Fibroblast of mammary gland (primary cell): ENCODE measurements around the gene ACKR2.

Experiments
- DNase-seq: peaks from one replicate; pipeline ENCODE4 v3.0.0-alpha.2; 2010; ENCODE audit warnings: low read depth
- H3K4me3 ChIP-seq: 2 replicates; pipeline ENCODE4 v1.5.1; 2011; ENCODE audit warnings: low read depth, mild to moderate bottlenecking, low read length, moderate library complexity; ENCODE audit not compliant: control insufficient read depth
- TF ChIP-seq, protein P1 (sequence below): conservative IDR thresholded peaks from 2 replicates; pipeline ENCODE4 v1.5.1; 2011; ENCODE audit warnings: low read depth, low read length, inconsistent platforms; ENCODE audit not compliant: control insufficient read depth, insufficient read depth

ACKR2 gene

DNA sequence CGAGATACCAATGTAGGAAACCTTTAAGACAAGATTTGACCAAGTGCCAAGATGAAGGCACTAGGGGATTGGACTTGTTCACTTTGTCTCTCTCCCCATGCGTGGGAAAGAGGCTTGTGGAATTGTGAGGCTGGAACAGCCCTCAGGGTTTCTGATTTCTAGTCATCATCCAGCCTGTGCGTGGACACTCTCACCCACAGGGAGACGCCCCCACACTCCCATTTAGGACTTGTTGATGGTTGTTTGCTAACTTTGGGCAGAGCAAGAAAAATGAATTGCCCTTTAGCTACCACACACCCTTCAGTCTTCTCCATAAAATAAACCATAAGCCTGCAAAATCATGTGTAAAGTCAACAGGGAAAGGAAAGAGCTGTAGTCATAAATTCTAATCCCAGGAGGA lies 18.4 kb downstream of the ACKR2 start:
- no peak overlapping the region for H3K4me3 ChIP-seq
- peak; percentile 61 for DNase-seq
- TF ChIP-seq, protein P1, sequence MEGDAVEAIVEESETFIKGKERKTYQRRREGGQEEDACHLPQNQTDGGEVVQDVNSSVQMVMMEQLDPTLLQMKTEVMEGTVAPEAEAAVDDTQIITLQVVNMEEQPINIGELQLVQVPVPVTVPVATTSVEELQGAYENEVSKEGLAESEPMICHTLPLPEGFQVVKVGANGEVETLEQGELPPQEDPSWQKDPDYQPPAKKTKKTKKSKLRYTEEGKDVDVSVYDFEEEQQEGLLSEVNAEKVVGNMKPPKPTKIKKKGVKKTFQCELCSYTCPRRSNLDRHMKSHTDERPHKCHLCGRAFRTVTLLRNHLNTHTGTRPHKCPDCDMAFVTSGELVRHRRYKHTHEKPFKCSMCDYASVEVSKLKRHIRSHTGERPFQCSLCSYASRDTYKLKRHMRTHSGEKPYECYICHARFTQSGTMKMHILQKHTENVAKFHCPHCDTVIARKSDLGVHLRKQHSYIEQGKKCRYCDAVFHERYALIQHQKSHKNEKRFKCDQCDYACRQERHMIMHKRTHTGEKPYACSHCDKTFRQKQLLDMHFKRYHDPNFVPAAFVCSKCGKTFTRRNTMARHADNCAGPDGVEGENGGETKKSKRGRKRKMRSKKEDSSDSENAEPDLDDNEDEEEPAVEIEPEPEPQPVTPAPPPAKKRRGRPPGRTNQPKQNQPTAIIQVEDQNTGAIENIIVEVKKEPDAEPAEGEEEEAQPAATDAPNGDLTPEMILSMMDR: no peak

DNA sequence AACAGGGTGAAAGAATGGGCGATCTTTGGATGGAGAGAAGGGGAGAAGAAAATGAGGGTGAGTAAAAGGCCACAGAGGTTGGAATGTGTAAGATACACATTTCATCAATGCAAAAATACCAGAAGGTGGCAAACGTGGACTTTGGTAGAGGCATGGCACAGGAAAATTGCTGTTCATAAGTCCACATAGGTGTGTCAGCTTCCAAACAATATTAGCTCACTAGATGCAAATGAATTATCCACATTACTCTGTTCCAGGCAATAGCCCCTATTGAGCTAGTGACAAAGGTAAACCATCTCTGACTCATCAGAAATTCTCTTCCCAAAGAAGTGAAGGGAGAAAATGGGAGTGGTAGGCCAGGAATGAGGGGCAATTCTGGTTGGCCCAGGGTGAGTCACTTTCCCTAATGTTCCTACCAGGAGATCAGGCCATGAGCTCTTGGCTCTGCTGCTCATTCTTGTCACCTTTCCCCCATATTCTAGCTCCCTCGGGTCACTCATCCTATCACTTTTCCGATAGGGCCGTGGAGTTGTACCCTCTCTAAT lies 19.9 kb downstream of the ACKR2 start:
- no peak overlapping the region for H3K4me3 ChIP-seq
- TF ChIP-seq, protein P1: no peak

DNA sequence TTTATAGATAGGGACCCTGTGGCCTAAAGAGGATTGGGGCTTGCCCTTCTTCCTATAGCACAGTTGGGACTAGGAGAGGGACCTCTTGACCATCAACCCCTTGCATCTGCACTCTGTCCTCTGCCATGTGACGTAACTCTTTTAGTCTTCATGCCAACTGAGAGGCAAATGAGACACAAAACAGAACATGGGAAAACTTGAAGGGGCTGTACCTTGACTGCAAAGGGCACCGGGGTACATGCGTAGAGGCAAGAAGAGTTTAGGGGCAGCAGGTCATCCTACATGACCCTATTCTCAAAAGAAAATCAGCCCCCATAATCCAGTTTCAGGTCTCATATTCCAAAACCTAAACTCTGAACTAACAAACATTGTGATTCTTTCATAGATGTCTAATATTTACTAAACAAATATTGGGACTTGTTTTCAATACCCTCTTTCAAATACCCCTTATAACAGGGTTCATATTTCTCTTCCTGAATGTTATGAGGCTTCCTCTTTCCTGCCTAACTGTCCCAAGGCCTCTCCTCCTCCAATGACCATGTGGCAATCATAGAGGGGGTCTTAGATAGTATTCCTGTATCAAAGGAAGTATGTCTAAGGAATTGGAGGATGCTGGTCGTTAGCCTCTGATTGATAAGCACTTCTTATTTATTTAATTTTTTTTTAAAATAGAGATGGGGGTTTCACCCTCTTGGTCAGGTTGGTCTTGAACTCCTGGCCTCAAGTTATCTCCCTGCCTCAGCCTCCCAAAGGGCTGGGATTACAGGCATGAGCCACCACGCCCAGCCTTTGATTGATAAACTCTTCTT lies 20.6 kb downstream of the ACKR2 start:
- no peak for DNase-seq
- H3K4me3 ChIP-seq: no peak overlapping the region
- TF ChIP-seq, protein P1: no peak

More for the DNA sequence above, 19.9 kb downstream of the ACKR2 start:
- DNase-seq: no peak

DNA sequence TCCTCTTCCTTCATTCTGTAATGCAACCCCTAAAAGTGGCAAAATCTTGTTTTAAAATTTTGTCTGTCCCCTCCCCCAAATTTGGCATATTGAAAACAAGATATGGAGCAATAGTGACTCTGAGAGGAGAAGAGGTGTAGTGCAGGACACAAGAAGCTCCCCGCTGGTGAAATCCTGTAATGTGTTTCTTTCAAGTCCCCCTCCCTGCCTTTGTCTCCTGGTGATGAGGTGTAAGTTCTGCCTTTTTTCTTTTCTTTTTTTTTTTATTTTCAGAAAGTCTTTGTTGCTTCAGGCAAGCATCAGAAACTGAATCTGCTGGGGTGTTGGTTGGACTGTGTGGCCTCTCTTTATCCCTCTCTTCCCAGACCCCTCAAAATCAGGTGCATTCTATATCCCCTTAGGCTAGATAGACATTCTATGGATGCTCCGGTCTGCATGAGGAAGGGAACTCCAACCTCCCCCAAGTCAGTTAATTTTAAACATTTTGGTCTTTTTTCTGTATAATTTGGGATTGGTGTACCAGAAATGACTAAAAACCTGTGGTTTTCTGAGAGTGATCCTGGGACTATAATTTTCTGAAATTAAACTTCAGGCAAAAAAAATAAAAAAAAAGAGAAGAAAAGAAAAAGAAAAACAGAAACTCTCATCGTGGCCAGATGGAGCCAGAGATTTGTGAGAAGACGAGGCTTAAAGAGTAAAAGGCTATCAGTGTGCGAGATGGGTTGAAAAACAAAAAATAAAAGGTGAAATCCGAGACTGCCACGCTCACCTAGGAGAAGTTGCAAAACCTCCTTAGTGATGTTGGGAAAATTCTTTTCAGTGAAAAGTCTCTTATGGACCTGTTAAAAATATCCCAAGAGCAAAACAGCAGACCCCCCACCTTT lies 21.4 kb downstream of the ACKR2 start:
- H3K4me3 ChIP-seq: no peak overlapping the region
- TF ChIP-seq, protein P1: peak; percentile 55
- peak; percentile 61 for DNase-seq

DNA sequence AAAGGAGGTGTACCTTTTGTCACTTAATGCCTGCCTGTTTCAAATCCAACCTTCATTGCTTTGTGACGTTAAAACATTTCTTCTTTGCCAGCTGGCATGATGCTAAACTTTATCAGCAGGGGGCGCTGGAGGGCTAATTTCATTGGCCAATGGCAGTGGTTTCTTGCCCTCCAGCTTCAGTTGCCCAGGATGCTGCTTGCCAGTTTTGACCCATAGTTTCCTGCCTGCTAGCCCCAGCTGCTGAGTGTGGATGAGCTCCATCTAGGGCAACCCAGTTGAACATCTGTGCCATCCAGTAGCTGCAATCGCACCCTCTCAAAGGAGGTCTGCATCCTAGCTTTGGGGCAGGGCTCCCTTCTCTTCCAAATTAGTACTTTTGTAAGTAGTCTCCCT lies 22.1 kb downstream of the ACKR2 start:
- peak; percentile 59 for DNase-seq
- H3K4me3 ChIP-seq: no peak overlapping the region
- TF ChIP-seq, protein P1: peak; percentile 81

DNA sequence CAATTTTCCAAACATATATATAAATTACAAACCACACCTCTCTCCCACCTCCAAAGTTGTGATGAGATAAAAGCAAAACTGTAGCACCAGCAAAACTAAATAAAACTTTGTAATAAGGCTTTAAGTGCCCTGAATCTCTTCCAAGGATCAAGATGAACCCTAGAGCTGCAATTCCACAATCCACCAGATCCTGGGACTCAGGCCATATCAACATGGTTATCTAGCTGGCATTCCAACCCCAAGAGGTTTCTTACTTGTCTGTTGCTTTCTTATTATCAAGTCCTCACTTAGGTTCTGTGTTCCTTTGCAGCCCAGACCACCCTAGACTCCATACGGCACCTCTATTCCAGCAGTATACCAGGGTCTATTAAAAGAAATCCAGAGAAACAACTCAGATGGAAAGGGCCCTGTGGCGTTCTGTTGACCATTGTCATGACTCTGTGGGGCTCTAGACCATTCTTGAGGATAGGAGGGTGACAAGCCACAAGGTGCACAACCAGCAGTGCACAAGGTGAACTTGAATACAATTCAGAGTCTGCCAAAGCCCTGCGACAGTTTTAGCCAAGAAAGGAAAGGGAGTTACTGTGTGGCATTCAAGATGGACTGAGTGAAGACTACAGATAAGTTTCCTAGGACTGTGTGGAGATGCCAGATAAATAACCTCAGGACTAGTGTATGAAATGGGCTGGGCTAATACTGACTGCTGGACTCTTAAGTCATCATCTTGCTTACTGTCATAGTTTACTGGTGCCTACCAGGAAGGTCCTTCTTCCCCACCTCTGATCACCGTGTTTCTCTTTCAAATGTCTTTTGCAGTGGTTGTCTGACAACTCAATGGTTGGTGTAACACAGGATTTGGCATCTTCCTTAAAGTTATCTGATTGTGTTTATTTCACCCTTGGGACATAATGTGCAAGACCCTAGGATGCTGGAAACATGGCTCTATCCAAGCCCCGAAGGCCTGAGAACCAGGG lies 27.2 kb downstream of the ACKR2 start:
- no peak for DNase-seq
- H3K4me3 ChIP-seq: no peak overlapping the region
- TF ChIP-seq, protein P1: peak; percentile 6
